ES-I3 (cell line): ENCODE measurements around the gene GABARAPL1.
A peak's percentile ranks its signal among the peaks of the same experiment; 100 is the strongest.
"Not testable (repeated sequence)": the region's sequence is repeated elsewhere in the genome, so short reads cannot be mapped to it uniquely, and the experiment has no call there.

ENCODE experiments used
- H3K36me3 ChIP-seq: 2 replicates; pipeline ENCODE4 v1.6.1; 2013; ENCODE audit warnings: mild to moderate bottlenecking, low read length, control low read depth, moderate library complexity; ENCODE audit not compliant: insufficient read depth
- H3K4me1 ChIP-seq: 2 replicates; pipeline ENCODE4 v1.6.1; 2013; ENCODE audit warnings: mild to moderate bottlenecking, control low read depth, low read length; ENCODE audit not compliant: insufficient read depth
- H3K9ac ChIP-seq: 2 replicates; pipeline ENCODE4 v1.6.1; 2013; ENCODE audit warnings: low read depth, mild to moderate bottlenecking, low read length, moderate library complexity
- H3K9me3 ChIP-seq: 2 replicates; pipeline ENCODE4 v1.6.1; 2013; ENCODE audit warnings: mild to moderate bottlenecking, low read length, moderate library complexity; ENCODE audit not compliant: control insufficient read depth, insufficient read depth

GABARAPL1 gene

GRCh38 chr12:10186299-10186698, 26.4 kb upstream of the GABARAPL1 start:
- H3K36me3 ChIP-seq: no peaks in the 10 kb centered on the region
- no peaks in the 10 kb centered on the region for H3K9me3 ChIP-seq
- peaks cover 3% of the 10 kb centered on the region; the same call in 1 of the 2 replicates for H3K4me1 ChIP-seq
- no peak overlapping the region for H3K9ac ChIP-seq

- H3K9me3 ChIP-seq, H3K4me1 ChIP-seq: not testable (repeated sequence)
These were observed 25.7 kb upstream of the GABARAPL1 start for GRCh38 chr12:10186958-10187357.

GRCh38 chr12:10189653-10190052, 23.0 kb upstream of the GABARAPL1 start:
- no peak overlapping the region for H3K9ac ChIP-seq
- H3K4me1 ChIP-seq: peaks cover 7% of the 10 kb centered on the region; the same call in 1 of the 2 replicates
- H3K36me3 ChIP-seq: no peaks in the 10 kb centered on the region
- H3K9me3 ChIP-seq: no peaks in the 10 kb centered on the region

More at GRCh38 chr12:10186958-10187357, 25.7 kb upstream of the GABARAPL1 start:
- H3K9ac ChIP-seq, H3K36me3 ChIP-seq: not testable (repeated sequence)

- no peaks in the 10 kb centered on the region for H3K36me3 ChIP-seq
- peaks cover 7% of the 10 kb centered on the region; the same call in 1 of the 2 replicates for H3K4me1 ChIP-seq
- H3K9me3 ChIP-seq: no peaks in the 10 kb centered on the region
- no peak overlapping the region for H3K9ac ChIP-seq
These were observed 21.9 kb upstream of the GABARAPL1 start for GRCh38 chr12:10190558-10191388.

GRCh38 chr12:10191865-10192264, 20.8 kb upstream of the GABARAPL1 start:
- no peak overlapping the region for H3K9ac ChIP-seq
- H3K4me1 ChIP-seq: peaks cover 7% of the 10 kb centered on the region; the same call in 1 of the 2 replicates
- H3K36me3 ChIP-seq: no peaks in the 10 kb centered on the region
- no peaks in the 10 kb centered on the region for H3K9me3 ChIP-seq

- Histone ChIP-seq H3K4me1 (peaks cover 7% of the 10 kb centered on the region; the same call in 1 of the 2 replicates), H3K9ac (no peak overlapping the region), H3K36me3 (no peaks in the 10 kb centered on the region), H3K9me3 (no peaks in the 10 kb centered on the region)
These were observed 18.5 kb upstream of the GABARAPL1 start for GRCh38 chr12:10194160-10194670.

- Histone ChIP-seq H3K4me1 (peaks cover 7% of the 10 kb centered on the region; the same call in 1 of the 2 replicates), H3K36me3 (no peaks in the 10 kb centered on the region), H3K9me3 (no peaks in the 10 kb centered on the region), H3K9ac (no peak overlapping the region)
These were observed 16.5 kb upstream of the GABARAPL1 start for GRCh38 chr12:10196210-10196609.

- Histone ChIP-seq H3K36me3 (no peaks in the 10 kb centered on the region), H3K4me1 (no peaks in the 10 kb centered on the region), H3K9me3 (no peaks in the 10 kb centered on the region)
These were observed 14.8 kb upstream of the GABARAPL1 start for GRCh38 chr12:10197879-10198278.

GRCh38 chr12:10204495-10204894, 8.2 kb upstream of the GABARAPL1 start:
- not testable (repeated sequence) for H3K9me3 ChIP-seq, H3K36me3 ChIP-seq, H3K9ac ChIP-seq
- peaks cover 18% of the 10 kb centered on the region for H3K4me1 ChIP-seq

More at GRCh38 chr12:10197879-10198278, 14.8 kb upstream of the GABARAPL1 start:
- no peak overlapping the region for H3K9ac ChIP-seq

- Histone ChIP-seq H3K36me3 (no peaks in the 10 kb centered on the region), H3K9me3 (no peaks in the 10 kb centered on the region), H3K4me1 (peaks cover 18% of the 10 kb centered on the region), H3K9ac (no peak overlapping the region)
These were observed 7.4 kb upstream of the GABARAPL1 start for GRCh38 chr12:10205220-10205807.

- Histone ChIP-seq H3K9me3 (no peaks in the 10 kb centered on the region), H3K4me1 (peaks cover 18% of the 10 kb centered on the region), H3K9ac (no peak overlapping the region), H3K36me3 (no peaks in the 10 kb centered on the region)
These were observed 5.5 kb upstream of the GABARAPL1 start for GRCh38 chr12:10207136-10207535.

GRCh38 chr12:10210225-10210624, 2.5 kb upstream of the GABARAPL1 start:
- H3K9ac ChIP-seq: no peak overlapping the region
- no peaks in the 10 kb centered on the region for H3K36me3 ChIP-seq
- peaks cover 16% of the 10 kb centered on the region for H3K4me1 ChIP-seq
- H3K9me3 ChIP-seq: no peaks in the 10 kb centered on the region

- no peaks in the 10 kb centered on the region for H3K36me3 ChIP-seq
- peak overlapping the region; percentile 70; the same call in 1 of the 2 replicates for H3K9ac ChIP-seq
- H3K9me3 ChIP-seq: no peaks in the 10 kb centered on the region
- peaks cover 10% of the 10 kb centered on the region; the same call in 1 of the 2 replicates for H3K4me1 ChIP-seq
These were observed 1.4 kb upstream of the GABARAPL1 start for GRCh38 chr12:10211101-10211939.
